GM20000 (cell line): Measurements from ENCODE around the gene XYLT1.

Experiments used
- DNase-seq: peaks from one replicate; pipeline ENCODE4 v3.0.0; 2012; ENCODE audit warnings: low spot score
- TF ChIP-seq, protein P1 (sequence below): IDR thresholded peaks from 2 replicates; pipeline ENCODE4 v1.5.1; 2012; ENCODE audit warnings: mild to moderate bottlenecking, control low read depth; ENCODE audit errors: extremely low read depth, missing control alignments

The XYLT1 gene

DNA sequence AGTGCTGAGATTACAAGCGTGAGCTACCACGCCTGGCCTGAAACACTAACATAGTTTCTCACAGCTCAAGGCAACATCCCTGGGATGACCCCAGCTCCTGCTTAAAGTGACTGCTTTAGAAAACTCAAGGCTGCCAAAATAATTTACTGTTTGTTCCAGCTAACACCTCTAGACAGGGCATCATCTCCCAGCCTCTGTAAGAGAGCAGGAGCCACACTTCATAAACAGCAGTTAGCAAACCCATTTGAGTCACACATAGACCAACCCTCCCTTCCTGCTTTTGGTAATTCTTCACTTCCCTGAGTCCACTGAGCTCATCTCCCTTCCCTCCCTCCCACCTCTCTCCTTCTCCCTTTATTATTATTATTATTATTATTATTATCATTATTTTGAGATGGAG, 201.3 kb downstream of the XYLT1 start:
- TF ChIP-seq, protein P1, sequence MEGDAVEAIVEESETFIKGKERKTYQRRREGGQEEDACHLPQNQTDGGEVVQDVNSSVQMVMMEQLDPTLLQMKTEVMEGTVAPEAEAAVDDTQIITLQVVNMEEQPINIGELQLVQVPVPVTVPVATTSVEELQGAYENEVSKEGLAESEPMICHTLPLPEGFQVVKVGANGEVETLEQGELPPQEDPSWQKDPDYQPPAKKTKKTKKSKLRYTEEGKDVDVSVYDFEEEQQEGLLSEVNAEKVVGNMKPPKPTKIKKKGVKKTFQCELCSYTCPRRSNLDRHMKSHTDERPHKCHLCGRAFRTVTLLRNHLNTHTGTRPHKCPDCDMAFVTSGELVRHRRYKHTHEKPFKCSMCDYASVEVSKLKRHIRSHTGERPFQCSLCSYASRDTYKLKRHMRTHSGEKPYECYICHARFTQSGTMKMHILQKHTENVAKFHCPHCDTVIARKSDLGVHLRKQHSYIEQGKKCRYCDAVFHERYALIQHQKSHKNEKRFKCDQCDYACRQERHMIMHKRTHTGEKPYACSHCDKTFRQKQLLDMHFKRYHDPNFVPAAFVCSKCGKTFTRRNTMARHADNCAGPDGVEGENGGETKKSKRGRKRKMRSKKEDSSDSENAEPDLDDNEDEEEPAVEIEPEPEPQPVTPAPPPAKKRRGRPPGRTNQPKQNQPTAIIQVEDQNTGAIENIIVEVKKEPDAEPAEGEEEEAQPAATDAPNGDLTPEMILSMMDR = no peak
- DNase-seq = no peak

DNA sequence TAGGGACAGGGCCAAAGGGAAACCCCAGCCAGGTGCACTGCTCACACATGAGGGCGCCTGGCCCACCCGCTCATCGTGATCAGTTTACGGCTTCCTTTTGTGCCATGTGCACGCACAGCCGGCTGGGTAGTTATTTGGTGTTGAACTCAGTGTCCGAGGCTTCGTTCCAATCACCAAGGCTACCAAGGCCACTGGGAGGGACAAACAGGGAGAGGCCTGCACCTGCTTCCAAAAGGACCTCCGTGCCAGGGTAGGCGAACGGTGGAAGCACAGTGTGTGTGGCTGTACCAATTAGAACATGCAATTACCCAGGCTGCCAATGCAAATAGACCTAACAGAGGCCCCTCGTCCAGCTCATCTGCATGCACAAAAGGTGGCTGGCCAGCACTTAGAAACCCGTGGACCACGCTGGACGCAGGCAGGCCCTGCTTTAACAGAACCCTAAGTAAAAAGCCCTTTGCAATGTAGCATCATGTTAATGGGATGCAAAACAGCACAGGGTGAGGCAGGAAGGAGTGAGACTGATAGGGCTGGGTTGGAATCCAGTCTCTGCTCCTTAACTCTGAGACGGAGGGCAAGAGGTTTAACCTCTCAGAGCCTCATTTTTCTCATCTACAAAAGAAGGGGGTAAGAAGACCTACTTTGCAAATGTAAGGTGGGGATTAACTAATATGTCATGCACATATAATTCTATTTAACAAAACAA, 204.0 kb downstream of the XYLT1 start:
- TF ChIP-seq, protein P1 = no peak
- DNase-seq = no peak

DNA sequence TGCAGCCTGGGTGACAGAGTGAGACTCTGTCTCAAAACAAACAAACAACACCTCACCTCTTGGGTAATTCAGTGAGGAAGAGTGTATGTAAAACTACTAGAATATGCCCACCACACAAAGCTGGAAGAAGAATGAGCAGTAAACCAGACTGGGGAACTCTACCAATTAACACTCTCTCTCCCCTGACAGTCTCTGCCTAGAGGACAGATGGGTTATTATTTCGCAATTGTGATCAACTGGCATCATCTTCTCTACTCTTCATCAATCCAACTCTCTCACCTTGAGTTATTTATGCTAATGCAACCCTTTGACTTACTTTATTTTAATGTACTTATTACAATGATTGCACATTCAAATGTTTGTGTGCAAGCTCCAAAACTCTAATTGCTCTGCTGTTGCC, 205.6 kb downstream of the XYLT1 start:
- TF ChIP-seq, protein P1 = no peak
- no peak for DNase-seq

DNA sequence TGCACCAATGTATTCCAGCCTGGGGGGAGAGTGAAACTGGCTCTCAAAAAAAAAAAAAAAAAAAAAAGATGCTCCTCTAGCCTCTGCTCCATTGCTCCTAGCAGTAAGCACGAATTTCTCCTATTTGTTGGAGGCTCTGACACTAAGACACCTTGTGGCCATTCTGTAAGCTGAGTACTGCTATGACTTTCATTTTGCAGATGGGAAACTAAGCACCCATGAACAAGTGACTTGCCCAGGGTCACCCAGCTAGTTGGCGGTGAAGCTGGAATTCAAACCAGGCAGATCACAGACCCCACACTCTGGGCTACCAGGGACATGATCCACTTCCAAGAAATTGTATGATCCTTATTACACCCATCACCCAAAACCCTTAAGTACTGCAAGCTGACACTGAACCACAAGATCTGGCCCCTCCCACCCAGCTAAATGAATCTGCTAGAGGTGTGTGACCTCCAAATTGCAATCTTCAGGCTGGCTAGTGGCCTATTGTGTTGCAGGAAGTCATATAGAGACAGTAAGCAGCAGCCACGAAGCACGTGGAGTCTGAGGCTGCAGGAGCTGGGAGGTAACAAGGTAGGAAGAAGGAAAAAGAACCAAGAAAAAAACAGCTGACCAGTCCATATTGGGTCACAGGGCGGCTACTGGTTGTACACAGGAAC, 209.4 kb downstream of the XYLT1 start:
- TF ChIP-seq, protein P1 = no peak
- DNase-seq = peak; percentile 46

DNA sequence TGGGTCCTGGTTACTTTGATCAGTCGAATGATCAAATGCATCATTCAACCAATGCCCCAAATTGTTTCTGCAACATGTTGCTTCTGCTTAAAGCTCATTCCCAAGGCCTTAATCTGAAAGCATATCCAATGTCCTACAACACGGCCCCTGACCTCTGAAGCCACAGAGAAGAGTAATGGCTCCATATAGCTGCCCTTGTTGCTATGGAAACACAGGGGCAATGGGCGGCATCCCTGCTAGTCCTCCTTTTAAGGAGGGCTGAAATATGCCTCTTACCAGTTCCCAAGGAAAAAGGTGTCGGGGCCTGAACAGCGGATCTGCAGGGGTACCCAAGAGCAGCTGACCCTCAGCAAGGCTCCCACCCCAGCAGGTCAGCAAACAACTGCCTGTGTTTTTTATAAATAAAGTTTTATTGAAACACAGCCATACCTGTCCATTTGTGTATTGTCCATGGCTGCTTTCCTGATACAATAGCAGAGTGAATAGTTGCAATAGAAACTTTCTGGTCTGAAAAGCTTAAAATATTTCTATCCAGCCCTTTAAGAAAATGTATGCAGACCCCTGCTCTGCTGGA, 210.4 kb downstream of the XYLT1 start:
- no peak for DNase-seq
- TF ChIP-seq, protein P1 = no peak

DNA sequence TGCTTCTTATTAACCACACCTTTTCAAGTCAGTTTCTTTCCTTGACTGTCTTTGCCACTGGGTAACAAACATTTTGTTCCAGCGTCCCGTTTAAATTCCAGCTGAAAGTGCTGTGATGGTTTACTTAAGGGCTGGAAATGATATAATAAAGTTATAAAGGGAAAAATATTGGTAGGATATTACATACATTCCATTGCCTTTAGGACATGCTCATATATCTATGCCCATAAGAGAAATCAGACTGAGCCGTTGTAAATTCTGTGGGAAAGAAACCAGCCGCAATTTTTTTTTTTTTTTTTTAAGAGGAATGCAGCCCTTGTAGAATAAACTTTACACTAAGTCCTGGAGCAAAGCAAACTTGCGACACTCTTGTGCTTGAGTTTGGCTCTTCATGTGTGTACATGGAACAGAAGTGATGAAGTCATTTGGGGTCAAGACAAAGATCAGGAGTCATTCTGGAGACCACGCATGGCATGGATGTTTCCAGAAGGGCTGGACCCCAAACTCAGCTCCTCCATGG, 210.9 kb downstream of the XYLT1 start:
- TF ChIP-seq, protein P1 = no peak
- DNase-seq = no peak
